ENCODE measurements around the gene FUT9. TPM values are rescaled to one million over a fixed set of nuclear protein-coding genes. Genes with fewer than 3 reads are reported as not detected.

The FUT9 gene
- total RNA-seq, 1 donor from 2014 or later, result not detected

- no peak for DNase-seq (ENCODE audit: low read depth, low spot score)
These were observed 50.6 kb downstream of the FUT9 start for GRCh38 chr6:96066376-96066775.

- DNase-seq (ENCODE audit: low read depth, low spot score), result no peak
These were observed 57.8 kb downstream of the FUT9 start for GRCh38 chr6:96073555-96073954.

- DNase-seq (ENCODE audit: low read depth, low spot score), result no peak
These were observed 58.2 kb downstream of the FUT9 start for GRCh38 chr6:96074006-96074405.

- no peak for DNase-seq (ENCODE audit: low read depth, low spot score)
These were observed 60.1 kb downstream of the FUT9 start for GRCh38 chr6:96075826-96076225.

GRCh38 chr6:96086745-96087144, 71.0 kb downstream of the FUT9 start:
- no peak for DNase-seq (ENCODE audit: low read depth, low spot score)

- no peak for DNase-seq (ENCODE audit: low read depth, low spot score)
These were observed 73.4 kb downstream of the FUT9 start for GRCh38 chr6:96089173-96089572.

- DNase-seq (ENCODE audit: low read depth, low spot score), result no peak
These were observed 78.3 kb downstream of the FUT9 start for GRCh38 chr6:96094077-96094476.

- no peak for DNase-seq (ENCODE audit: low read depth, low spot score)
These were observed 83.3 kb downstream of the FUT9 start for GRCh38 chr6:96099069-96099468.

- DNase-seq (ENCODE audit: low read depth, low spot score), result no peak
These were observed 85.8 kb downstream of the FUT9 start for GRCh38 chr6:96101564-96101963.

- DNase-seq (ENCODE audit: low read depth, low spot score), result no peak
These were observed 89.1 kb downstream of the FUT9 start for GRCh38 chr6:96104910-96105309.

- no peak for DNase-seq (ENCODE audit: low read depth, low spot score)
These were observed 95.1 kb downstream of the FUT9 start for GRCh38 chr6:96110878-96111277.

- no peak for DNase-seq (ENCODE audit: low read depth, low spot score)
These were observed 100.9 kb downstream of the FUT9 start for GRCh38 chr6:96116674-96117073.

- no peak for DNase-seq (ENCODE audit: low read depth, low spot score)
These were observed 109.0 kb downstream of the FUT9 start for GRCh38 chr6:96124778-96125177.

GRCh38 chr6:96138406-96138805, 122.6 kb downstream of the FUT9 start:
- DNase-seq (ENCODE audit: low read depth, low spot score), result no peak

- no peak for DNase-seq (ENCODE audit: low read depth, low spot score)
These were observed 126.4 kb downstream of the FUT9 start for GRCh38 chr6:96142142-96142541.

- no peak for DNase-seq (ENCODE audit: low read depth, low spot score)
These were observed 134.7 kb downstream of the FUT9 start for GRCh38 chr6:96150431-96150830.

GRCh38 chr6:96151707-96152106, 135.9 kb downstream of the FUT9 start:
- no peak for DNase-seq (ENCODE audit: low read depth, low spot score)

- no peak for DNase-seq (ENCODE audit: low read depth, low spot score)
These were observed 136.4 kb downstream of the FUT9 start for GRCh38 chr6:96152114-96152708.

GRCh38 chr6:96153775-96154174, 138.0 kb downstream of the FUT9 start:
- no peak for DNase-seq (ENCODE audit: low read depth, low spot score)

- no peak for DNase-seq (ENCODE audit: low read depth, low spot score)
These were observed 140.7 kb downstream of the FUT9 start for GRCh38 chr6:96156425-96156824.

- no peak for DNase-seq (ENCODE audit: low read depth, low spot score)
These were observed 141.3 kb downstream of the FUT9 start for GRCh38 chr6:96157018-96157565.

- no peak for DNase-seq (ENCODE audit: low read depth, low spot score)
These were observed 146.9 kb downstream of the FUT9 start for GRCh38 chr6:96162711-96163120.

- no peak for DNase-seq (ENCODE audit: low read depth, low spot score)
These were observed 149.0 kb downstream of the FUT9 start for GRCh38 chr6:96164802-96165201.

- DNase-seq (ENCODE audit: low read depth, low spot score), result no peak
These were observed 155.3 kb downstream of the FUT9 start for GRCh38 chr6:96171112-96171511.

All from pulmonary artery endothelial cell (primary cell).